ENCODE results near the gene CYP4F8.
"Not testable (repeated sequence)": the region's sequence is repeated elsewhere in the genome, so short reads cannot be mapped to it uniquely, and the experiment has no call there.

The CYP4F8 gene

DNA sequence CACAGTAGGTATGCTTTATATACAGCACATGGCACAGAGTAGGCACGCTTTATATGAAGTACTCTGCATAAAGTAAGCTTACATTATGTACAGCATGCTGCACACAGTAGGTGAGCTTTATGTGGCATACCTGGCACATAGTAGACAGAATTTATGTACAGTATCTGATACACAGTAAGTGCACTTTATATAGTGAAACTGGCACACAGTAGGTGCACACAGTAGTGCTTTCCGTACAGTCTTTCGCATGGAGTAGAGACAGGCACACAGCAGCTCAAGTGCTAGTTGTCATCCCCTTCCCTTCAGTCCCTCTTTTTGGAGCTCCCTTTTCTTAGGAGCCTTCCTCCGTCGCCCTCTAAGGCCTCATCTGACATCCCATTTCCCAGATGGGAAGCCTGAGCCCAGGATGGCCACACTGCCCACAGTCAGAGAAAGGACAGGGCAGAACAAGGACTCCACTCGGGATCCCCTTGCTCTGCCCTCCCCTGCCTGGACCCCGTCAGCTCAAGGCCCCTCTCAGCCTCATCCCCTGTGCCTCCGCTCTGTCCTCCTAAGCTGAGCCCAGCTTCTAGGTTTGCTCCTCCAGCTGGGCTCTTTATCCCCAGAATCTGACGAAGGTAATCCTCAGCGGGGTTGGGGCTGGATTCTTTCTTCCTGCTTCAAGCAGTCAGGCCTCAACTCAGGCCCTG lies 57.0 kb downstream of the CYP4F8 start:
- Histone ChIP-seq H3K36me3 (ENCODE audit: control insufficient read depth, insufficient read depth, low read length) (no peaks in the 10 kb centered on the region), H3K4me3 (ENCODE audit: low read depth, low read length) (no peak overlapping the region), H3K9me3 (ENCODE audit: control insufficient read depth, insufficient read depth, low read depth, low read length) (peaks cover 6% of the 10 kb centered on the region; the same call in 1 of the 2 replicates), H3K9ac (ENCODE audit: low read length) (no peak overlapping the region), H3K4me1 (ENCODE audit: control insufficient read depth, insufficient read depth, low read length) (no peaks in the 10 kb centered on the region), H3K27me3 (ENCODE audit: control insufficient read depth, insufficient read depth, low read length) (no peaks in the 10 kb centered on the region), H3K27ac (ENCODE audit: low read depth, low read length) (no peak overlapping the region)

DNA sequence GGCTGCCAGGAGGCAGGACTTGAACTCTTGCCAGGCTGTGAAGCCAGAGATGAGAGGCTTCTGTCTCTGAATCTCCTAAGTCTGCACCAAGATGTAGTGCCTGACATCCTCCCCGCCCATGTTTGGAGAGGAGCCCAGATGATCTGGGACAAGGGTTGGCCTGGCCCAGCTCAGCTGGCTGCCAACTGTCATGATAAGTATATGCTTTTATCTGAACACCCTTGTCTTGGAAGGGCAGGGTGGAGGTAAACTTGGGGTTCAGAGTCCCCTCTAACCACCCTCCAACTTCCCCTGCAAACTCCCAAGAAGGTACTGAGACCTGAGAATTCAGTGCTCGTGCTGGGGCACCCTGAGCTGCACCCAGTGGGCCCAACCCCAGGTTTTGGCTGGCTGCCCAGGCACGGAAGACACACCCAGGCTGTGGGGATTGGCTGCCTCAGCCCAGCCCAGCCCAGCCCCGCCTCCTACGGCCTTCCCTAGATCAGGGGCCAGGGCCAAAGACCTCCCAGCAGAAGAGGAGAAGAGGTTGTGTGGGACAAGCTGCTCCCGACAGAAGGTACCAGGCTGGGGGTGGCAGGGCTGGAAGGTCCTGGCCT lies 57.7 kb downstream of the CYP4F8 start, which contains the start of gene CYP4F12:
Gene CYP4F12, plus strand, starts transcription at position 508 of the 596 bp plus-strand sequence. CDS start 443 bp downstream, outside the sequence.
- no peaks in the 10 kb centered on the region for H3K36me3 ChIP-seq (ENCODE audit: control insufficient read depth, insufficient read depth, low read length)
- no peak within 1 kb of the TSS for H3K4me3 ChIP-seq (ENCODE audit: low read depth, low read length)
- H3K9me3 ChIP-seq (ENCODE audit: control insufficient read depth, insufficient read depth, low read depth, low read length) = peaks cover 6% of the 10 kb centered on the region; the same call in 1 of the 2 replicates
- H3K9ac ChIP-seq (ENCODE audit: low read length) = no peak within 1 kb of the TSS
- no peaks in the 10 kb centered on the region for H3K27me3 ChIP-seq (ENCODE audit: control insufficient read depth, insufficient read depth, low read length)
- H3K27ac ChIP-seq (ENCODE audit: low read depth, low read length) = no peak within 1 kb of the TSS
- H3K4me1 ChIP-seq (ENCODE audit: control insufficient read depth, insufficient read depth, low read length) = no peaks in the 10 kb centered on the region

DNA sequence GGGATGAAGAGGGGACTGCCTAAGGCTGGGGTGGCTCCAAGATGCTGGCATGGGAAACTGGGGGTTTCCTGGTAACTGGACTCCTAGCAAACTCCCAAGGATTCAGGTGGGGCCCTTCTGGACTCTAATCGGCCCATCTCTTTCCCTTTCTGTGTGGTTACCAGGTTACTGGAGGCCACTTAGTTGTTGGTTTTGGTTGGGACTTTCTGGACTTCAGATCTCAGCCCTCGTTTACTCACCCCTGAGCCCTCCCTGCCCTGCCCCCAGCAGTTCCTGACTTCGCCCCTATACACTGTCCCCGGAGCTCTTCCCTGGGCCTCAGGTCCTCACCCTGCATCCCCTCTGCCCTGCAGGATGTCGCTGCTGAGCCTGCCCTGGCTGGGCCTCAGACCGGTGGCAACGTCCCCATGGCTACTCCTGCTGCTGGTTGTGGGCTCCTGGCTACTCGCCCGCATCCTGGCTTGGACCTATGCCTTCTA lies 58.2 kb downstream of the CYP4F8 start:
- peaks cover 6% of the 10 kb centered on the region; the same call in 1 of the 2 replicates for H3K9me3 ChIP-seq (ENCODE audit: control insufficient read depth, insufficient read depth, low read depth, low read length)
- no peaks in the 10 kb centered on the region for H3K27me3 ChIP-seq (ENCODE audit: control insufficient read depth, insufficient read depth, low read length)
- no peak overlapping the region for H3K9ac ChIP-seq (ENCODE audit: low read length)
- H3K27ac ChIP-seq (ENCODE audit: low read depth, low read length) = no peak overlapping the region
- H3K4me1 ChIP-seq (ENCODE audit: control insufficient read depth, insufficient read depth, low read length) = no peaks in the 10 kb centered on the region
- no peaks in the 10 kb centered on the region for H3K36me3 ChIP-seq (ENCODE audit: control insufficient read depth, insufficient read depth, low read length)
- no peak overlapping the region for H3K4me3 ChIP-seq (ENCODE audit: low read depth, low read length)

DNA sequence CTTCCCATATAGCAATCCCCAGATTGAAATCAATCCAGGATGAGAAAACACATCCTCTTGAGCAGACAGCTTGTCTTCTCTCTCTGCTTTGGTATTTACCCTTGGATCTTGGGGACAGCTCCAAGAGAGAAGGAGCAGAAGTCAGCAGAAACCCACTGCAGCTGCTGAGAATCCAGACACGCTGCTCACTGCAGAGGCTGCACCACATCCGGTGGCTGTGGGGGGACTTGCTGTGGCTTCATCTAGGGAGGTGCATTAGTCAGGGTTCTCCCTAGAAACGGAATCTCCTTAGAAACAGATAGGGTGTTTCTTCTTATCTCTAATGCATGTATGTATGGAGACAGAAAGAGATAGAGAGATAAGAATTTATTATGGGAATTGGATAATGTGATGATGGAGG lies 60.5 kb downstream of the CYP4F8 start:
- no peaks in the 10 kb centered on the region for H3K36me3 ChIP-seq (ENCODE audit: control insufficient read depth, insufficient read depth, low read length)
- no peaks in the 10 kb centered on the region for H3K27me3 ChIP-seq (ENCODE audit: control insufficient read depth, insufficient read depth, low read length)
- H3K4me3 ChIP-seq (ENCODE audit: low read depth, low read length) = no peak overlapping the region
- no peak overlapping the region for H3K27ac ChIP-seq (ENCODE audit: low read depth, low read length)
- no peaks in the 10 kb centered on the region for H3K4me1 ChIP-seq (ENCODE audit: control insufficient read depth, insufficient read depth, low read length)
- no peak overlapping the region for H3K9ac ChIP-seq (ENCODE audit: low read length)
- H3K9me3 ChIP-seq (ENCODE audit: control insufficient read depth, insufficient read depth, low read depth, low read length) = peaks cover 6% of the 10 kb centered on the region; the same call in 1 of the 2 replicates

DNA sequence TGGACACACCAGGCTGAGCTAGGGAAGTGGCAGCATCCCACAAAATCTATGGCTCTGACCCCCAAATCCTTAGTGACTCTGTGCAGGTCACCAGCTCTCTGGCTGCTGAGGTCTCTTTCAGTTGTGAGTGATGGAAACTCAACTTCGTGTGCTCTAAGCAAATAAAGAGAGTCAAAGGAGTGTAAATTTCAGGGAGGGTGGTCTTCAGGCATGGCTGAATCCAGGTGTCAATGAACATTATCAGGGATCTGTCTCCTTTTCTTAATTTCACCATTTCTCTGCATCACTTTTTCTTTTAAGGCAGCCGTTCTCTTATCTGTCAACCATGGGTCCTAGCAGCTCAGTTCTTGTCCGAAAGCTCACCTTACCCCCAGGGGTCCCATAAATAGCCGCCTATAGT lies 64.1 kb downstream of the CYP4F8 start:
- no peak overlapping the region for H3K9ac ChIP-seq (ENCODE audit: low read length)
- H3K9me3 ChIP-seq (ENCODE audit: control insufficient read depth, insufficient read depth, low read depth, low read length) = peaks cover 21% of the 10 kb centered on the region; the same call in 1 of the 2 replicates
- H3K27ac ChIP-seq (ENCODE audit: low read depth, low read length) = no peak overlapping the region
- H3K4me3 ChIP-seq (ENCODE audit: low read depth, low read length) = no peak overlapping the region
- H3K4me1 ChIP-seq (ENCODE audit: control insufficient read depth, insufficient read depth, low read length) = no peaks in the 10 kb centered on the region
- H3K36me3 ChIP-seq (ENCODE audit: control insufficient read depth, insufficient read depth, low read length) = no peaks in the 10 kb centered on the region
- H3K27me3 ChIP-seq (ENCODE audit: control insufficient read depth, insufficient read depth, low read length) = peaks cover 2% of the 10 kb centered on the region; the same call in 1 of the 2 replicates

DNA sequence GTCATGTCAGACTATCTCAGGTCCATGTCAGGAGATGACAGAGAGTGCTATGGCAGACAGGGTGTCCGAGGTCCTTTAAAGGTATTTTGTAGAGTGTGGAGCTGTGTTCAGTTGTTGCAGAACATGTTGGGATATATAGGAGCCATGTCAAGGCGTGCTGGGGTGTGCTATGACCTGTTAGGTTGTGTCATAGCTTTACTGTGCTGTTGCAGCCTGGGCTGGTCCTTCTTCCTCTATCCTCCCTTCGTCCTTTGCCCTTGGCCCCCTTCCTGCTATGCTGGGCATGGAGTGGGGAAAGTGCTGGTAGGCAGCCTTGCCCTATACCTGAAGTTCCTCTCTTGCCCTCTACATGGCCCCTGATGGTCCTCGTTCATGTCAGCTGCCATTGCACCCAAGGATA lies 64.8 kb downstream of the CYP4F8 start:
- not testable (repeated sequence) for H3K4me1 ChIP-seq (ENCODE audit: control insufficient read depth, insufficient read depth, low read length); H3K4me3 ChIP-seq (ENCODE audit: low read depth, low read length); H3K27me3 ChIP-seq (ENCODE audit: control insufficient read depth, insufficient read depth, low read length); H3K9ac ChIP-seq (ENCODE audit: low read length); H3K36me3 ChIP-seq (ENCODE audit: control insufficient read depth, insufficient read depth, low read length); H3K27ac ChIP-seq (ENCODE audit: low read depth, low read length)
- H3K9me3 ChIP-seq (ENCODE audit: control insufficient read depth, insufficient read depth, low read depth, low read length) = peaks cover 18% of the 10 kb centered on the region; the same call in 1 of the 2 replicates
